ENCODE data around the gene CMIP. TPM values are rescaled to one million over a fixed set of nuclear protein-coding genes. Genes with fewer than 3 reads are reported as not detected.
A peak's percentile ranks its signal among the peaks of the same experiment; 100 is the strongest.

Gene CMIP
- total RNA-seq (2013; cell fraction: nucleolus; rRNA removed) = 68.0 and 69.9 TPM in 2 replicates
- total RNA-seq (2014; rRNA removed) (4.6 and 5.1 TPM in 2 replicates), total RNA-seq (2014; rRNA removed; fragmentation: Illumina TruSeq; extraction: Trizol) (5.4 and 6.3 TPM in 2 replicates), total RNA-seq (2021) (41.7 and 43.2 TPM in 2 replicates), polyA plus RNA-seq (2011; rRNA removed) (2.1 and 3.8 TPM in 2 replicates), polyA plus RNA-seq (2014; fragmentation: Illumina TruSeq; extraction: Trizol) (13.6 and 16.8 TPM in 2 replicates), polyA plus RNA-seq (2014; fragmentation: Nextera tagmentation; extraction: Ambion mirVana) (1 to 10 TPM; 1.4 to 1.7 TPM), polyA plus RNA-seq (2014; rRNA removed) (11.3 and 12.8 TPM in 2 replicates), polyA plus RNA-seq (2016; fragmentation: Nextera tagmentation; extraction: Ambion mirVana) (1 to 10 TPM; 1.2 to 1.5 TPM), polyA minus RNA-seq (2011; rRNA and poly(A)+ RNA removed) (13.8 and 19.1 TPM in 2 replicates), Bru-seq, nascent RNA (percentile 73 among the genes with signal in this experiment), BruChase-seq, experiment 1, labeled RNA remaining after a 6-hour chase (percentile 76 among the genes with signal in this experiment), BruChase-seq, experiment 2, labeled RNA remaining after a 2-hour chase (percentile 78 among the genes with signal in this experiment)
- polyA plus RNA-seq (2011; ENCODE audit: low read depth) = 8.0 TPM
- polyA plus RNA-seq (2011; cell fraction: cytosol; rRNA removed) = 7.6 and 13.2 TPM in 2 replicates
- polyA plus RNA-seq (2011; cell fraction: nucleus; rRNA removed) = 20.8 and 26.8 TPM in 2 replicates
- polyA plus RNA-seq (2012) = 18.2 and 19.7 TPM in 2 replicates
- 15.9 and 18.3 TPM in 2 replicates for polyA minus RNA-seq (2011; cell fraction: cytosol; rRNA and poly(A)+ RNA removed)
- 13.7 and 25.9 TPM in 2 replicates for polyA minus RNA-seq (2011; cell fraction: nucleus; rRNA and poly(A)+ RNA removed)
- long read RNA-seq, experiment 1 = 0 reads
- long read RNA-seq, experiment 2, partial matches to known transcripts = 0 of 5 reads
- long read RNA-seq, experiment 2, other reads (novel, unspliced or antisense) = 5 of 5 reads

DNA sequence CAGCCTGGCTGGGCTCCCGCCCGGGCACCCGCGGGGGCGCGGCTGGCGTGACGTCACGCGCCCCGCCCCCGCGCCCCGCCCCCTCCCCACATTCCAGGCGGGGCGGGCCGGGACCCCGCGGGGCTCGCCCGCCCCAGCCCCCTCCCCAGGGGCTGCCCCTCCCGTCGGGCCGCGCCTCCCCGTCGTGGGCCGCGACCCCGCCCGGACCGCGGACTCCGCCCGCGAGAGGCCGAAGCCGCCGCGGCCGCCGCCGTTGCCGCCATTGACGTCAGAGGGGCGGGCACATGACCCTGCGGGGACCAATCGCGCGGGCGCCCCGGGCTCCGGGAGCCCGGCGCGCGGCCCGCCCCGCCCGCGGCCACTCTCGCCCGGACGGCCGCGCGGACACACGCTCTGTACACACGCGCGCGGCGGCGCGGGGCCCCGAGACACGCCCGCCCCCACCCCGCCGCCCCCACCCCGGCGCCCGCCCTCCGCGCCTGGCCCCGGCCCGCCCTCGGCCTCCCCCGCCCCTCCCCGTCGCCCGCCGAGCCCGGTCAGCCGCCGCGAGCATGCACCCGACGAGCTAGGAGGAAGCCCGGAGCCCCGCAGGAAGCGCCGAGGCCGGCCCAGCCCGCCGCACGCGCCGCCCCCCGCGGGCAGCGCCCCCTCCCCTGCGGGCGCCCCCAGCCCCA, at the start of gene CMIP:
CMIP (plus strand) TSS at position 361 of the 674 bp plus-strand sequence.
- no peaks in the 10 kb centered on the region for H4K20me1 ChIP-seq (ENCODE audit: control insufficient read depth, insufficient read depth)
- FAIRE-seq (no peak), DNase-seq (ENCODE audit: low read depth, low spot score) (no peak), ATAC-seq (peak; percentile 59)
- peak within 1 kb of the TSS; percentile 47 for H2AFZ ChIP-seq (ENCODE audit: control insufficient read depth, low read depth, low read length)
- H3K4me1 ChIP-seq (ENCODE audit: control insufficient read depth, insufficient read depth, low read length) = peaks cover 13% of the 10 kb centered on the region
- ChIA-PET CTCF (no interaction called here), SMC1A (ENCODE audit: uncharacterized antibody, unreplicated experiment) (interaction anchor here (0.6 to 2.5 kb wide), 2 partner anchors 14 to 38 kb away, joined by 4 to 10 read pairs; no protein-coding TSS in a partner anchor), RAD21 (ENCODE audit: unreplicated experiment) (interaction anchor here (1.4 kb wide), 1 partner anchor 37 kb away, joined by 4 read pairs; no protein-coding TSS in a partner anchor), POLR2A (interaction anchor here (0.6 to 2.4 kb wide), 4 partner anchors 25 to 52 kb away, joined by 3 to 11 read pairs (median 4); no protein-coding TSS in a partner anchor)
- H3K79me2 ChIP-seq (ENCODE audit: control insufficient read depth, insufficient read depth, low read length) = peaks cover 45% of the 10 kb centered on the region
- peak within 1 kb of the TSS; percentile 89 for H3K4me2 ChIP-seq (ENCODE audit: control insufficient read depth, insufficient read depth)
- H3K4me3 ChIP-seq = peak within 1 kb of the TSS; percentile 100
- no peaks in the 10 kb centered on the region for H3K36me3 ChIP-seq (ENCODE audit: control insufficient read depth in 2 of 2, insufficient read depth in 2 of 2, low read length in 1 of 2)
- in situ Hi-C loops (cut with MboI) (no loop called here), intact Hi-C loops (cut with micrococcal nuclease; ENCODE audit: unreplicated experiment) (loop anchor here (5.0 kb wide), 1 partner anchor 78 kb away; no protein-coding TSS in a partner anchor)
- peak within 1 kb of the TSS; percentile 87 for H3K27ac ChIP-seq (ENCODE audit: control insufficient read depth, insufficient read depth)
- H3K9ac ChIP-seq (ENCODE audit: control insufficient read depth, insufficient read depth, low read length) = peak within 1 kb of the TSS; percentile 97
- H3K27me3 ChIP-seq (replicated peaks in 1 of 2; ENCODE audit: control insufficient read depth in 2 of 2, insufficient read depth in 2 of 2, low read length in 1 of 2) = peaks cover 0 to 2% of the 10 kb centered on the region in 2 experiments; a peak in 1 of 4 replicates
- no TSS peak for BruUV-seq (replicated peaks)
- H3K9me3 ChIP-seq (replicated peaks; ENCODE audit: control insufficient read depth, insufficient read depth, low read length) = no peaks in the 10 kb centered on the region; the same call in 2 of the 3 replicates
- whole genome bisulfite sequencing (ENCODE audit: insufficient coverage, insufficient replicate concordance, low lambda C conversion rate, missing lambda C conversion rate) = under 1% methylated on average over 19 of the region's 114 CpGs
- TF ChIP-seq NFYB (IDR thresholded peaks at IDR 0.05; ENCODE audit: insufficient read depth, low read depth, low read length) (peak; percentile 81), MAX (IDR thresholded peaks at IDR 0.05; ENCODE audit: low read depth, low read length) (no peak), PBX3 (IDR thresholded peaks at IDR 0.05; ENCODE audit: insufficient replicate concordance, low read depth, low read length) (no peak), BACH1 (IDR thresholded peaks at IDR 0.05; ENCODE audit: borderline replicate concordance) (peak; percentile 44; the same call in 1 of the 2 replicates), EGR1 (IDR thresholded peaks at IDR 0.05; ENCODE audit: borderline replicate concordance in 1 of 2, low read depth in 2 of 2, low read length in 2 of 2) (peak in 1 of 2 experiments; percentile 72; a peak in 1 of 3 replicates), ATF3 (IDR thresholded peaks at IDR 0.05; ENCODE audit: borderline replicate concordance, extremely low read depth, low read depth, low read length) (peak; percentile 20; the same call in 1 of the 2 replicates), CREM (IDR thresholded peaks at IDR 0.05; ENCODE audit: low read depth) (peak; percentile 28; the same call in 1 of the 2 replicates), IKZF1 (conservative IDR thresholded peaks at IDR 0.05) (0 out of 2 replicates have a peak, but pooled peaks have one; percentile 18)
- TF ChIP-seq, protein P1, sequence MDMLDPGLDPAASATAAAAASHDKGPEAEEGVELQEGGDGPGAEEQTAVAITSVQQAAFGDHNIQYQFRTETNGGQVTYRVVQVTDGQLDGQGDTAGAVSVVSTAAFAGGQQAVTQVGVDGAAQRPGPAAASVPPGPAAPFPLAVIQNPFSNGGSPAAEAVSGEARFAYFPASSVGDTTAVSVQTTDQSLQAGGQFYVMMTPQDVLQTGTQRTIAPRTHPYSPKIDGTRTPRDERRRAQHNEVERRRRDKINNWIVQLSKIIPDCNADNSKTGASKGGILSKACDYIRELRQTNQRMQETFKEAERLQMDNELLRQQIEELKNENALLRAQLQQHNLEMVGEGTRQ (IDR thresholded peaks at IDR 0.05; ENCODE audit: borderline replicate concordance, low read depth, low read length) = peak; percentile 39
- TF ChIP-seq, protein P2, sequence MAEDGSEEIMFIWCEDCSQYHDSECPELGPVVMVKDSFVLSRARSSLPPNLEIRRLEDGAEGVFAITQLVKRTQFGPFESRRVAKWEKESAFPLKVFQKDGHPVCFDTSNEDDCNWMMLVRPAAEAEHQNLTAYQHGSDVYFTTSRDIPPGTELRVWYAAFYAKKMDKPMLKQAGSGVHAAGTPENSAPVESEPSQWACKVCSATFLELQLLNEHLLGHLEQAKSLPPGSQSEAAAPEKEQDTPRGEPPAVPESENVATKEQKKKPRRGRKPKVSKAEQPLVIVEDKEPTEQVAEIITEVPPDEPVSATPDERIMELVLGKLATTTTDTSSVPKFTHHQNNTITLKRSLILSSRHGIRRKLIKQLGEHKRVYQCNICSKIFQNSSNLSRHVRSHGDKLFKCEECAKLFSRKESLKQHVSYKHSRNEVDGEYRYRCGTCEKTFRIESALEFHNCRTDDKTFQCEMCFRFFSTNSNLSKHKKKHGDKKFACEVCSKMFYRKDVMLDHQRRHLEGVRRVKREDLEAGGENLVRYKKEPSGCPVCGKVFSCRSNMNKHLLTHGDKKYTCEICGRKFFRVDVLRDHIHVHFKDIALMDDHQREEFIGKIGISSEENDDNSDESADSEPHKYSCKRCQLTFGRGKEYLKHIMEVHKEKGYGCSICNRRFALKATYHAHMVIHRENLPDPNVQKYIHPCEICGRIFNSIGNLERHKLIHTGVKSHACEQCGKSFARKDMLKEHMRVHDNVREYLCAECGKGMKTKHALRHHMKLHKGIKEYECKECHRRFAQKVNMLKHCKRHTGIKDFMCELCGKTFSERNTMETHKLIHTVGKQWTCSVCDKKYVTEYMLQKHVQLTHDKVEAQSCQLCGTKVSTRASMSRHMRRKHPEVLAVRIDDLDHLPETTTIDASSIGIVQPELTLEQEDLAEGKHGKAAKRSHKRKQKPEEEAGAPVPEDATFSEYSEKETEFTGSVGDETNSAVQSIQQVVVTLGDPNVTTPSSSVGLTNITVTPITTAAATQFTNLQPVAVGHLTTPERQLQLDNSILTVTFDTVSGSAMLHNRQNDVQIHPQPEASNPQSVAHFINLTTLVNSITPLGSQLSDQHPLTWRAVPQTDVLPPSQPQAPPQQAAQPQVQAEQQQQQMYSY (CRISPR knock-in tag; IDR thresholded peaks at IDR 0.05) = no peak

Data from GM12878 (cell line).